NCI-H2227 (cell line): ENCODE data around the gene KSR2.
"Not testable (repeated sequence)": the region's sequence is repeated elsewhere in the genome, so short reads cannot be mapped to it uniquely, and the experiment has no call there.

Experiments used
- DNase-seq: peaks from one replicate; lab custom pipeline; 2025; ENCODE audit not compliant: unreplicated experiment; lab: John Stamatoyannopoulos, UW

Gene KSR2

DNA sequence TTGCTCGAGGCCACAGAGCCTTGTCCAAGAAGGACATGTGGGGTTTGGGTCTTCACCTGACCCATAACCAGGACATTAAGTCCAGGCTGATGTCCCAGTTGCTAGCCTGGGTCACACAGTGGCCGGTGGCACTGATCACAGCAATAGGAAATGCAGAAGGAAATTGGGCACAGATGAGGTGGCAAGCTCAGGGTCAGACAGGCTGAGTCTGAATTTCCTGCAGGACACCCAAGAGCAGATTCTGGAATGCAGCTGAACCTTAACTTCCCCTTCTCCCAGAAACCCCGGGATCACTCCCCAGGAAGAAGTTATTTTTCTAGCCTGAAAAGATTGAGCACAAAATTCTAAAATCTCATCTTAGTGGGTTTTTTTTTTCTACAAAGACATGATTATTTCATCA is 199.9 kb downstream of the KSR2 start:
- no peak for DNase-seq

DNA sequence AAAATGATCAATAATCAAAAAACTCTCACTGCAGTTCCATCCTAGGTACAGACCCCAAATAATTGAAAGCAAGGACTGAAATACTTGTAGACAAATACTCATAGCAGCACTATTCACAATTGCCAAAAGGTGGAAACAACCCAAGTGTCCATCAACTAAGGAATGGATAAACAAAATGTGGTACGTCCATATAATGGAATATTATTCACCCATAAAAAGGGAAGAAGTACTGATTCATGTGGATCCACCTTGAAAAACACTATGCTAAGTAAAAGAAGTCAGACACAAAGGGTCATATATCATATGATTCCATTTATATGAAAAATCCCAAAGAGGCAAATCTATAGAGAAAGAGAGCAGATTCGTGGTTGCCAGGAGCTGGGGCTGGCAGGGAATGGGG is 202.8 kb downstream of the KSR2 start:
- no peak for DNase-seq

GRCh38 chr12:117762143-117762542 is 206.6 kb downstream of the KSR2 start:
- no peak for DNase-seq

DNA sequence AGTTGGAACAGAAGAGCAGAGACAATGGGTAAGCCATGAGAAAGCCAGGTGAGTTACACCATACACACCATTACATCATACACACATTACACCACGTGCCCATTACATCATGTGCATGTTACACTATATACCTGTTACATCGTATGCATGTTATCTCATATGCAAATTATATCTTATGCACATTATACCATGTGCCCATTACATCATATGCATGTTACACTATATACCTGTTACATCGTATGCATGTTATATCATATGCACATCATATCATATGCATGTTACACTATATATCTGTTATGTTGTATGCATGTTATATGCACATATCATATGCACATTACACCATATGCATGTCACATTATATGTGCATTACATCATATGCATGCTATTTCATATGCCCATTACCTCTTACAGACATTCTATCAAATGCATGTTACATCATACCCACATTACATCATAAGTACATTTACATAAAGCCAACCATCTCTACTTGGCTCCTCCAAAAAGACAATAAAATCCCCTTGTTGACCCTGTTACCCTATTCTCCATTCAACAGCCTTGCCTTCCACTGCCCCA is 207.2 kb downstream of the KSR2 start:
- DNase-seq, result no peak

DNA sequence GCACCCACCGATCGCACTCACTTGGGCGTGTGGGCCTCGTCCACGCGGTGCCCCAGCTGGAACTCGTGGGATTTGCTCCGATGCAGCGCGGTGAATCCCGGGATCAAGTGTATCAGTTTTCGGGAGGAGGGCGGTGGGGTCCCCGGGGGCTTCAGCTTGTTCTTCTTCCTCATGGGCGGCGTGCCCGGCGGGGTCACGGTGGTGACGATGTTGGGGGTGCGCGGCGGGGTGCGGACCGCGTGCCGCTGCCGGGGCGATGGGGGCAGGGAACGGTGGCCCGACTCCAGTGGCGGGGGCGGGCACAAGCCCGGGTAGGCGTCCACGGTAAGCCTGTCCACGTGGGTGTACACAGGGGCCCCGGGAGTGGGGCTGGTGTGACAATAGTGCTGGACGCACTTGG is 207.8 kb downstream of the KSR2 start:
- no peak for DNase-seq

DNA sequence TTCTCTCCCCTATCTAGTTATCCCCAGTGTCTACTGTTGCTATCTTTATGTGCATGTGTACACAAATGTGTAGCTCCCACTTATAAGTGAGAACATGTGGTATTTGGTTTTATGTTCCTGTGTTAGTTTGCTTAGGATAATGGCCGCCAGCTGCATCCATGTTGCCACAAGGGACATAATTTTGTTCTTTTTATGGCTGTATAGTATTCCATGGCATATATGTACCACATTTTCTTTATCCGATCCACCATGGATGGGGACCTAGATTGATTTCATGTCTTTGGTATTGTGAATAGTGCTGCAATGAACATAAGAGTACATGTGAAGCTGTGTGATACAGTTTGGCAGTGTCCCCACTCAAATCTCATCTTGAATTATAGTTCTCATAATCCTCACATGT is 218.1 kb downstream of the KSR2 start:
- no peak for DNase-seq

DNA sequence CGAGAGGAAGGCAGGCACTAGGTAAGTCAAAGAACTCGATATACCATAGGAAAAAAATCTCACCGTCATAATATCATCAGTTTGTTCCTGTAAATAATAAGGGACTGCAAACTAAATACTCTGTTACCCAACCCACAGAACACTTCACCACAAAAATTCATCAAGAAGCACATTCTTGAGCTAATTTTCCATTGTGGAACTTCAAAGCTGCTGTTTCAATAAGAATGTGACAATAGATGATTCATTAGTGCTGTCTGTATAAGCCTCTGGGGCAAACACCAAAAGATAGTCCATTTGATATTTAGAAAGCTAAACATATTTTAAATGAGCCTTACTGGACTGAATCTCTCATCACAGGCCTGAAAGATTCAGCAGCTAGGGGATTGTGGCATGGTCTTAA is 219.4 kb downstream of the KSR2 start:
- no peak for DNase-seq

DNA sequence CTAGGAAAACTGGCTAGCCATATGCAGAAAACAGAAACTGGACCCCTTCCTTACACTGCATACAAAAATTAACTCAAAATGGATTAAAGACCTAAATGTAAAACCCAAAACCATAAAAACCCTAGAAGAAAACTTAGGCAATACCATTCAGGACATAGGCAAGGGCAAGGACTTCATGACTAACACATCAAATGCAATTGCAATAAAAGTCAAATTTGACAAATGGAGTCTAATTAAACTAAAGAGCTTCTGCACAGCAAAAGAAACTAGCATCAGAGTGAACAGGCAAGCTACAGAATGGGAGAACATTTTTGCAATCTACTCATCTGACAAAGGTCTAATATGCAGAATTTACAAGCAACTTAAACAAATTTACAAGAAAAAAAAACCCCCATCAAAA is 222.4 kb downstream of the KSR2 start:
- not testable (repeated sequence) for DNase-seq

DNA sequence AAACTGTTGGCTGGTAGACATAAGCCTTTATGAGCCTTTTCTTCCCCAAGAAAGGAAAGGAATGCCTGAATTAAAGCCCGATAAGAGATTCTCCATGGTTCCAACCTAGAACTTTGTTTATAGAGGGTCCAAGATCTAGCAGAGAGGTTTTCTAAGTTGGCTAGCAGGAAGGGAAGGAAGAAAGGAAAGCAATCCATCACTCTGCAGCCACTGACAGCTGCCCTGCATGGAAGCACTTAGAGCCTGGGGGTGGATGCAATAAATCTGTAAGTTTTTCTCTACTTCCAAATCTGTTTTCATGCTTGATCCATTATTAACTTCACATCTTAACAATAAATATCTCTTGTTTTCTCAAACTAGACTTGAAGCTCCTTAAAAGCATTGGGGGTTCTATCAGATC is 224.4 kb downstream of the KSR2 start:
- DNase-seq, result peak; percentile 2

DNA sequence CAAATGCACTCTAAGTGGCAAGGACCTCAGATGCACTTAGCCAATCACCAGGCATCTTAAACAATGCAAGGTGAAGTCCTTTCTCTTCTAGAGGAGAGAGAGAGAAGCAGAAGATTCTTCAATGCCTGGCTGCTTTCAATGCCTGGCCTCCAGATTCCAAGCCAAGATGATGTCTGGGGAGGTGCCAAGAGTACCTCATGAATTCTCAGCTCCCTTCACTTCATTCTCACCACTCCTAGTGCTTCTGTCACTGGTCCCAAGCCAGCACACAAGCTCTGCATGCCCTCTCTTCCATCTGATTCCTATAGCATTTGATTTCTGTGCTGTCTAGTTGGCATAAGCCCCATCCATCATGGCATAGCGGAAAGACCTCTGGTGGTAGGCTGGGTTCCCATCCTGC is 225.0 kb downstream of the KSR2 start:
- no peak for DNase-seq

GRCh38 chr12:117742721-117743120 is 226.1 kb downstream of the KSR2 start:
- DNase-seq, result no peak

DNA sequence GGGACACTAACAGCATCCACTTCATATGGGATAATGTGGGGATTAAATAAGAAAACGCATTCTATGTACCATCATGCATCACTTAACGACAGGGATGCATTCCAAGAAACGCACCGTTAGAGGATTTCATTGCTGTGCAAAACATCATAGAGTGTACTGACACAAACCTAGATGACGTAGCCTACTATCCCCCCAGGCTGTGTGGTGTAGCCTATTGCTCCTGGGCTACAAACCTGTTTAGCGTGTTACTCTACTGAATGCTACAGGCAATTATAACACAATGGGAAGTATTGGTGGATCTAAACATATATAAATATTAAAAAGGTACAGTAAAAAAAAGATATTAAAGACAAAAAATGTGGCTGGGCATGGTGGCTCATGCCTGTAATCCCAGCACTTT is 230.6 kb downstream of the KSR2 start:
- no peak for DNase-seq

GRCh38 chr12:117733549-117733805 is 235.3 kb downstream of the KSR2 start:
- DNase-seq, result no peak

- no peak for DNase-seq
Observed at GRCh38 chr12:117732761-117733548, 235.8 kb downstream of the KSR2 start.

- not testable (repeated sequence) for DNase-seq
Observed at GRCh38 chr12:117731131-117731530, 237.7 kb downstream of the KSR2 start.

DNA sequence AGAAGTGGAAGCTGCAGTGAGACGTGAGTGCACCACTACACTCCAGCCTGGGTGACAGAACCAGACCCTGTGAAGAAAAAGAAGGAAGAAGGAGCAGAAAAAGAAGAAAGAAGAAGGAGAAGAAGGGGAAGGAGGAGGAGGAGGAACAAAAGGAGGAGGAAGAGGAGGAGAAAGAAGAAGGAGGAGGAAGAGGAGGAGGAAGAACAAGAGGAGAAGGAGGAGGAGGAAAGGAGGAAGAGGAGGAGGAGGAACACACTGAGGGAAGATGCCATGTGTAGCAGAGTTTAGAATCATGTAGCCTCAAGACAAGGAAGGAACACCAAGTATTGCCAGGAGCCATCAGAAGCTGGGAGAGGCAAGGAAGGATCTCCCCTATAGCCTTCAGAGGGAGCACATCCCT is 241.5 kb downstream of the KSR2 start:
- DNase-seq, result no peak

- no peak for DNase-seq
Observed at GRCh38 chr12:117724543-117724942, 244.2 kb downstream of the KSR2 start.

DNA sequence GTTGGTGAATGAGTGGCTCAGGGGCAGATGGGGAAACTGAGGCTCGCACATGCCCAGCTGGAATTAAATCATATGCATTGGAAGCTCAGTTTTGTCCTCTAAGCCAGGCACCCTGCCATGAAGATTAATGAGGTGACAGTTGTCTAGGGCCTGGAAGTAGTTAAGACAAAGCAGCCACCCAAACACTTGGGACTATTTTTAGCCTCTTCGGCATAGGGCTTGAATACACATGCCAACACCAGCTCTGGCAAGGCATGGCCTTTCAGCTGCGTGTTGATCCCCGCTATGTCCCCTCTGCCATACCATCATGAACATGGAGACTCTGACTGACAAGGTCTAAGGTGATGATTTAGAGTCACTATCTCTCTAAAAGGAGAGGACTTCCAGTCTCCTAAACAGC is 250.2 kb downstream of the KSR2 start:
- no peak for DNase-seq

DNA sequence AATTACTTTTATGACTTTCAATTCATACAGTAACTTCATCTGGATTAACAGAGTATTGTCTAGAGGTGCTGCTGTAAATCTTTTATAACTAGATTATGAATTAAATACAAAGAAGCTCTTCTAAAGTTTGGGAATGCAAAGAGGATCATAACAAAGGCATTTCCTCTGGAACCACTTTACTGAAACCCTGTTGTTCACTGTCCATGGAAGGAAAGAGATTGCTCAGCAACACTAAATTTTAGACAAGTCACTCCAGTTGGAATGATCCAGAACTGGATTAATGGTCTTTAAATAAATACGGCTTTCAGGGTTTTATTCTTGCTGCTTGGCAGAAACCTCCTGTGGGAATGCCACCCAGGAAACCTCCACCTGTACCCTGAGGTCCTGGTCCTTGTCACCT is 250.6 kb downstream of the KSR2 start:
- no peak for DNase-seq

DNA sequence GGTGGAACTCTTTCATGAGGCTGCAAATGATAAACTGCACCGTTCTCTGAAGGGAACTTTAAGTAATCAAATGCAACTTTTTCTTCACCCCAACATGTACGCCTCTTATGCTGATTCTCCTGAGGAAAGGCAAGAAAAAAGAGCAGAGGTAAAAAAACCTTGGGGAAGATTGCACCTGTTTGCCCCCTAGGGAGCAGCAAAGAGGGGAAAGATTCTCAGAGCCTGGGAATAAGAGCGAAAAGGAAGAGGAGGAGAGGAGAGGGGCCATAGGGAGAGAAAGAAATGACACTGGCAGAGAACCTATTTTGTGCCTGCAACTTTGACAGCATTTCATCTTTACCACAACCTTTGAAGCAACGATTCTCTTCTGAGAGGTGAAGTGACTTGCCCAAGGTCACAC is 254.6 kb downstream of the KSR2 start:
- no peak for DNase-seq

- DNase-seq, result no peak
Observed at GRCh38 chr12:117710121-117710520, 258.7 kb downstream of the KSR2 start.

GRCh38 chr12:117707861-117708260 is 260.9 kb downstream of the KSR2 start:
- DNase-seq, result no peak

- no peak for DNase-seq
Observed at GRCh38 chr12:117703584-117703983, 265.2 kb downstream of the KSR2 start.
